Measurements from ENCODE around the gene BRCA2. TPM values are rescaled to one million over a fixed set of nuclear protein-coding genes. Genes with fewer than 3 reads are reported as not detected.

BRCA2 gene
- total and polyA plus RNA-seq, 2 experiments from 2014 or later, result 3.3 to 5.2 TPM

- Histone ChIP-seq H3K4me3 (no peak overlapping the region), H3K36me3 (no peaks in the 10 kb centered on the region), H3K27me3 (no peaks in the 10 kb centered on the region), H3K9me3 (ENCODE audit: low read depth) (no peaks in the 10 kb centered on the region), H3K4me1 (ENCODE audit: low read depth) (no peaks in the 10 kb centered on the region), H3K27ac (no peak overlapping the region)
- peak in 1 of 2 donors; percentile 21 for DNase-seq (ENCODE audit: low read depth in 1 of 2, low spot score in 1 of 2)
- TF ChIP-seq, protein P1, sequence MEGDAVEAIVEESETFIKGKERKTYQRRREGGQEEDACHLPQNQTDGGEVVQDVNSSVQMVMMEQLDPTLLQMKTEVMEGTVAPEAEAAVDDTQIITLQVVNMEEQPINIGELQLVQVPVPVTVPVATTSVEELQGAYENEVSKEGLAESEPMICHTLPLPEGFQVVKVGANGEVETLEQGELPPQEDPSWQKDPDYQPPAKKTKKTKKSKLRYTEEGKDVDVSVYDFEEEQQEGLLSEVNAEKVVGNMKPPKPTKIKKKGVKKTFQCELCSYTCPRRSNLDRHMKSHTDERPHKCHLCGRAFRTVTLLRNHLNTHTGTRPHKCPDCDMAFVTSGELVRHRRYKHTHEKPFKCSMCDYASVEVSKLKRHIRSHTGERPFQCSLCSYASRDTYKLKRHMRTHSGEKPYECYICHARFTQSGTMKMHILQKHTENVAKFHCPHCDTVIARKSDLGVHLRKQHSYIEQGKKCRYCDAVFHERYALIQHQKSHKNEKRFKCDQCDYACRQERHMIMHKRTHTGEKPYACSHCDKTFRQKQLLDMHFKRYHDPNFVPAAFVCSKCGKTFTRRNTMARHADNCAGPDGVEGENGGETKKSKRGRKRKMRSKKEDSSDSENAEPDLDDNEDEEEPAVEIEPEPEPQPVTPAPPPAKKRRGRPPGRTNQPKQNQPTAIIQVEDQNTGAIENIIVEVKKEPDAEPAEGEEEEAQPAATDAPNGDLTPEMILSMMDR (IDR thresholded peaks at IDR 0.05; ENCODE audit: low read depth, low read length), result peak; percentile 65
Measured at GRCh38 chr13:32415019-32415418, 99.7 kb downstream of the BRCA2 start.

DNA sequence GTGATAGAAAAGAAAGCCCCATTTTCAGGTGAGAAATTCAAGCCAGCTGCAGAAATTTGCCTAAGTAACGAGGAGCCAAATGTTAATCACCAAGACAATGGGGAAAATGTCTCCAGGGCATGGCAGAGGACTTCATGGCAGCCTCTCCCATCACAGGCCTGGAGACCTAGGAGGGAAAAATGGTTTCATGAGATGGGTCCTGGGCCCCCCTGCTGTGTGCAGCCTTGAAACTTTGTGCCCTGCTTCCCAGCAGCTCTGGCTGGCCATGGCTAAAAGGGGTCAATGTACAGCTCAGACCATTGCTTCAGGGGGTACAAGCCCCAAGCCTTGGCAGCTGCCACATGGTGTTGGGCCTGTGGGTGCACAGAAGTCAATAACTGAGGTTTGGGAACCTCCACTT, 102.7 kb downstream of the BRCA2 start:
- Histone ChIP-seq H3K4me1 (ENCODE audit: low read depth) (no peaks in the 10 kb centered on the region), H3K27ac (no peak overlapping the region), H3K27me3 (no peaks in the 10 kb centered on the region), H3K4me3 (no peak overlapping the region), H3K36me3 (no peaks in the 10 kb centered on the region), H3K9me3 (ENCODE audit: low read depth) (no peaks in the 10 kb centered on the region)
- no peak for DNase-seq (ENCODE audit: low read depth in 1 of 2, low spot score in 1 of 2)
- TF ChIP-seq, protein P1 (IDR thresholded peaks at IDR 0.05; ENCODE audit: low read depth, low read length), result no peak

- TF ChIP-seq, protein P1 (IDR thresholded peaks at IDR 0.05; ENCODE audit: low read depth, low read length), result no peak
- H3K27ac ChIP-seq, result no peak overlapping the region
- DNase-seq (ENCODE audit: low read depth in 1 of 2, low spot score in 1 of 2), result no peak
- H3K9me3 ChIP-seq (ENCODE audit: low read depth), result no peaks in the 10 kb centered on the region
- no peak overlapping the region for H3K4me3 ChIP-seq
- H3K4me1 ChIP-seq (ENCODE audit: low read depth), result no peaks in the 10 kb centered on the region
- no peaks in the 10 kb centered on the region for H3K27me3 ChIP-seq
- no peaks in the 10 kb centered on the region for H3K36me3 ChIP-seq
Measured at GRCh38 chr13:32419862-32420261, 104.6 kb downstream of the BRCA2 start.

DNA sequence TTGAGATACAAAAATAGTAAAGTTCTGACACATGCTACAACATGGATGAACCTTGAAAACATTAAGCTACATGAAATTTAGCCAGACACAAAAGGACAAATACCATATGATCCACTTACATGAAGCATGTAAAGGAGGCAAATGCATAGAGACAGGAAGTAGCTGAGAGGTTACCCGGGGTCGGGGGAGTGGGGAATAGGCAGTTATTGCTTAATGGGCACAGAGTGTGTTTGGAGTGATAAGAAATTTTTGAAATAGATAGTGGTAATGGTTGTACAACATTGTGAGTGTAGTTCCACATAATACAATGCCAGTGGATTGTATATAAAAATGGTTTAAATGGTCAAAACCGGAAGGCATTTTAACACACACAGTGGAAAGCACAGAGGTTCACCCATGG, 108.3 kb downstream of the BRCA2 start:
- Histone ChIP-seq H3K9me3 (ENCODE audit: low read depth) (no peaks in the 10 kb centered on the region), H3K4me1 (ENCODE audit: low read depth) (peaks cover 4% of the 10 kb centered on the region), H3K27me3 (peaks cover 8% of the 10 kb centered on the region), H3K36me3 (no peaks in the 10 kb centered on the region), H3K4me3 (no peak overlapping the region), H3K27ac (no peak overlapping the region)
- no peak for DNase-seq (ENCODE audit: low read depth in 1 of 2, low spot score in 1 of 2)
- TF ChIP-seq, protein P1 (IDR thresholded peaks at IDR 0.05; ENCODE audit: low read depth, low read length), result no peak

DNA sequence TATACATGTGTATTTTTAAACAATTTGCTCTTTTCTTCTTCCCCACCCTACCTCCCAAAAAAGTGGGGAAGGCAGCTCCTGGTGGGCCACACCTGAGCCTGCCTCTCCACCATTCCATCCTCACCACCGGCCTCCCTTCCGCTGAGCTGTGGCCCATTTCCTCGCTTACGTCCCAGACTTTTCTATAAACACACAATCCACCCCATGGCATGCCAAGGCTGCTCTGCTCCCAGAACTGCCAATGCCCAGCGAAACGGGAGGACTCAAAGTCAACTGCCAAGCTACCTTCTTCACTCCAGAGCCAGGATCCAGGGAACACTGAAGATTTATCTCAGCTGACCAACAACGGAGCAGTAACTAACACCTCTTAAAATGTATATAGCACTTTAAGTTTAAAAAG, 109.8 kb downstream of the BRCA2 start:
- no peaks in the 10 kb centered on the region for H3K36me3 ChIP-seq
- H3K4me1 ChIP-seq (ENCODE audit: low read depth), result peaks cover 4% of the 10 kb centered on the region
- H3K27me3 ChIP-seq, result peaks cover 8% of the 10 kb centered on the region
- no peaks in the 10 kb centered on the region for H3K9me3 ChIP-seq (ENCODE audit: low read depth)
- TF ChIP-seq, protein P1 (IDR thresholded peaks at IDR 0.05; ENCODE audit: low read depth, low read length), result no peak
- no peak overlapping the region for H3K27ac ChIP-seq
- no peak overlapping the region for H3K4me3 ChIP-seq
- DNase-seq (ENCODE audit: low read depth in 1 of 2, low spot score in 1 of 2), result no peak

All from cardiac muscle cell (in vitro differentiated cells and primary cell).